ENCODE data around the gene HDAC4. TPM values are rescaled to one million over a fixed set of nuclear protein-coding genes. Genes with fewer than 3 reads are reported as not detected.

The HDAC4 gene
- total RNA-seq, 1 experiment from 2014 or later = 32.0 TPM

DNA sequence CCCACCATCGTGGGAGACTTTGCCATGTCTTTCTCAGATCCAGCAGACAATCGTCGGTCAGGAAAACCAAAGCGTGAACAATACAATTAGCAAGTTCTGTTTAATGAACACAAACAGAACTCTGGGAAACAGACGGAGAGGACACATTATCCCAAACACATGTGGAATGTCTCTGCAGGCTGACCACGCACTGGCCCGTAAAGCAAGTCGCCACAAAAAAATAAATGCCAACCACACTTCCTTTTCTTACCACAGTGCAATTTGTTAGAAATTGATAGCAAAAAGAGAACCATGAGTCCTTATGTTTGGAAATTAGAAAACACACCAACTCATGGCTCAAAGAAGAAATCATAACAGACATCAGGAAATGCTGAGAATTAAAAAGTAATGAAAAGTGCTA, 342.1 kb downstream of the HDAC4 start:
- no peaks in the 10 kb centered on the region for H3K79me1 ChIP-seq (ENCODE audit: insufficient read depth, low read depth, low read length, poor library complexity, severe bottlenecking)
- H3K18ac ChIP-seq (ENCODE audit: insufficient read length, low read depth, low read length) = no peak overlapping the region
- no peak overlapping the region for H3K4me3 Mint-ChIP-seq
- H2AK5ac ChIP-seq (ENCODE audit: insufficient read length, low read length) = no peak overlapping the region
- TF ChIP-seq, protein P1, sequence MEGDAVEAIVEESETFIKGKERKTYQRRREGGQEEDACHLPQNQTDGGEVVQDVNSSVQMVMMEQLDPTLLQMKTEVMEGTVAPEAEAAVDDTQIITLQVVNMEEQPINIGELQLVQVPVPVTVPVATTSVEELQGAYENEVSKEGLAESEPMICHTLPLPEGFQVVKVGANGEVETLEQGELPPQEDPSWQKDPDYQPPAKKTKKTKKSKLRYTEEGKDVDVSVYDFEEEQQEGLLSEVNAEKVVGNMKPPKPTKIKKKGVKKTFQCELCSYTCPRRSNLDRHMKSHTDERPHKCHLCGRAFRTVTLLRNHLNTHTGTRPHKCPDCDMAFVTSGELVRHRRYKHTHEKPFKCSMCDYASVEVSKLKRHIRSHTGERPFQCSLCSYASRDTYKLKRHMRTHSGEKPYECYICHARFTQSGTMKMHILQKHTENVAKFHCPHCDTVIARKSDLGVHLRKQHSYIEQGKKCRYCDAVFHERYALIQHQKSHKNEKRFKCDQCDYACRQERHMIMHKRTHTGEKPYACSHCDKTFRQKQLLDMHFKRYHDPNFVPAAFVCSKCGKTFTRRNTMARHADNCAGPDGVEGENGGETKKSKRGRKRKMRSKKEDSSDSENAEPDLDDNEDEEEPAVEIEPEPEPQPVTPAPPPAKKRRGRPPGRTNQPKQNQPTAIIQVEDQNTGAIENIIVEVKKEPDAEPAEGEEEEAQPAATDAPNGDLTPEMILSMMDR (conservative IDR thresholded peaks at IDR 0.05) = no peak
- H3K9ac ChIP-seq (ENCODE audit: extremely low read depth, insufficient read length, low read length) = no peak overlapping the region
- H2BK5ac ChIP-seq (ENCODE audit: insufficient read length, low read length) = no peak overlapping the region
- H3K9me3 Mint-ChIP-seq = no peaks in the 10 kb centered on the region; a peak in 1 of 5 replicates
- no peak overlapping the region for H3K4ac ChIP-seq (ENCODE audit: low read depth, low read length)
- DNase-seq = no peak
- no peak overlapping the region for H3K56ac ChIP-seq (ENCODE audit: insufficient read length, low read depth, low read length)
- no CpG with 5 or more reads among the region's 8 CpGs for WGBS (ENCODE audit: extremely low coverage, insufficient read length, low lambda C conversion rate)
- no peak overlapping the region for H4K5ac ChIP-seq (ENCODE audit: insufficient read length, low read depth, low read length)
- H3K27ac Mint-ChIP-seq = no peak overlapping the region
- H3K36me3 Mint-ChIP-seq (ENCODE audit: insufficient read depth in 1 of 3, low read depth in 3 of 3) = peaks cover 10 to 17% (median 14%) of the 10 kb centered on the region in 3 experiments; a peak in 6 of 7 replicates
- no peak overlapping the region for H3K14ac ChIP-seq (ENCODE audit: insufficient read depth, low read length)
- H3K23ac ChIP-seq (ENCODE audit: insufficient read length, low read depth, low read length) = no peak overlapping the region
- H2BK15ac ChIP-seq (ENCODE audit: low read depth, low read length) = no peak overlapping the region
- no peak overlapping the region for H4K91ac ChIP-seq (ENCODE audit: insufficient read length, low read depth, low read length)
- no peaks in the 10 kb centered on the region for H3K9me3 ChIP-seq (ENCODE audit: control insufficient read depth, low read depth, low read length)
- no peaks in the 10 kb centered on the region for H3K79me2 ChIP-seq (ENCODE audit: insufficient read depth, low read length)
- H3K27ac ChIP-seq (ENCODE audit: insufficient read length, low read depth, low read length) = no peak overlapping the region
- H3K27me3 Mint-ChIP-seq (ENCODE audit: low read depth) = no peaks in the 10 kb centered on the region
- no peak overlapping the region for H3T11ph ChIP-seq (ENCODE audit: low read length)
- no peak overlapping the region for H2BK12ac ChIP-seq (ENCODE audit: insufficient read length, low read depth, low read length)
- H2AFZ ChIP-seq (ENCODE audit: low read length) = no peak overlapping the region
- no peak overlapping the region for H2BK20ac ChIP-seq (ENCODE audit: low read depth, low read length, poor library complexity, severe bottlenecking)
- no peaks in the 10 kb centered on the region for H3K4me1 ChIP-seq (ENCODE audit: insufficient read depth, low read length)
- H3K27me3 ChIP-seq (ENCODE audit: insufficient read depth, low read length) = no peaks in the 10 kb centered on the region
- no peak overlapping the region for H2BK120ac ChIP-seq (ENCODE audit: low read depth, low read length, poor library complexity, severe bottlenecking)
- no peak overlapping the region for H4K8ac ChIP-seq (replicated peaks; ENCODE audit: insufficient read length, low read depth, low read length)
- H4K20me1 ChIP-seq (ENCODE audit: control insufficient read depth, insufficient read depth, insufficient read length) = no peaks in the 10 kb centered on the region
- no peak overlapping the region for H3K4me2 ChIP-seq (ENCODE audit: insufficient read depth, insufficient read length, low read length)
- no peaks in the 10 kb centered on the region for H3K23me2 ChIP-seq (ENCODE audit: insufficient read length, low read depth, low read length, poor library complexity, severe bottlenecking)
- H3K4me1 Mint-ChIP-seq = peaks cover 0 to 6% of the 10 kb centered on the region in 2 experiments; a peak in 1 of 4 replicates
